GM23338 (cell line): ENCODE measurements around the gene TMEM123.

Source experiments
- CREB1 ChIP-seq: fragments of 250-450 bp; sonication (Bioruptor Pico); IDR thresholded peaks from 2 replicates; pipeline ENCODE4 v1.5.0; 2020; ENCODE audit warnings: low read depth, mild to moderate bottlenecking, moderate library complexity
- CTCF ChIP-seq, 2 experiments: fragments of 200-600 bp in 1 of 2; sonication (generic) in 1 of 2; conservative IDR thresholded peaks; 2 replicates each; pipeline versions ENCODE4 v1.5.1 to v1.6.1; 2016 to 2017; ENCODE audit warnings: antibody characterized with exemption in 2 of 2, low read depth in 2 of 2, mild to moderate bottlenecking in 2 of 2, moderate library complexity in 1 of 2
- POLR2AphosphoS5 ChIP-seq: IDR thresholded peaks from 2 replicates; pipeline ENCODE4 v1.6.1; 2016; ENCODE audit warnings: antibody characterized with exemption, low read depth
- ZNF331 ChIP-seq: fragments of 250-450 bp; sonication (Bioruptor Pico); IDR thresholded peaks from 2 replicates; pipeline ENCODE4 v1.5.0; 2020; ENCODE audit warnings: low read depth, mild to moderate bottlenecking, moderate library complexity

DNA sequence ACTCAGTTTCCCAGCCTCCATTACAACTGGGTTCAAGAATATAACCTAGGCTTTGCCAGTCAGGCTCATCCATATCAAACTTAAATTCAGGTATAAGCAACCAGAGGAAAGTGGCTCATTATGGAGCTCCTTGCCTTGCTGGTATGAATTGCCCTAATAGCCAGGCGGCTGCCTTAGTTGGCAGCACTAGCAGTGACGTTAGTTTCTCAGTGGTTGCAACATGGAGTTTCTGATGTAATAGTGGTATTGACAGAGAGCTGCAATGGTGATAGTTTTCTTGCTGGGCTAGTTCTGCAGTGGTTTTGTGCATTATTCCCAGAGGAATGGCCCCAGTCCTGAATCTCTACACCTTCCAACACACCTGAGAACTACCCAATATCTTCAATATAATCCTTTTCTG, 3.8 kb upstream of the TMEM123 start:
- no peak for TF ChIP-seq CTCF (conservative IDR thresholded peaks at IDR 0.05; ENCODE audit: low read depth in 2 of 2)
- no peak for TF ChIP-seq CREB1 (CRISPR knock-in tag)
- no peak for TF ChIP-seq ZNF331
- TF ChIP-seq POLR2AphosphoS5 = no peak
